GM18909 (cell line): ENCODE data around the gene MIER1.
"Not testable (repeated sequence)": the region's sequence is repeated elsewhere in the genome, so short reads cannot be mapped to it uniquely, and the experiment has no call there.

Source experiments
- ATAC-seq: cut with Tn5 transposase; IDR thresholded peaks from one replicate; pipeline ENCODE4 v1.9.1; 2021; ENCODE audit warnings: mild to moderate bottlenecking; ENCODE audit not compliant: unreplicated experiment, poor library complexity

Gene MIER1

GRCh38 chr1:66937529-66938234, 12.9 kb downstream of the MIER1 start:
- no peak for ATAC-seq

GRCh38 chr1:66938613-66939012, 13.8 kb downstream of the MIER1 start:
- no peak for ATAC-seq

DNA sequence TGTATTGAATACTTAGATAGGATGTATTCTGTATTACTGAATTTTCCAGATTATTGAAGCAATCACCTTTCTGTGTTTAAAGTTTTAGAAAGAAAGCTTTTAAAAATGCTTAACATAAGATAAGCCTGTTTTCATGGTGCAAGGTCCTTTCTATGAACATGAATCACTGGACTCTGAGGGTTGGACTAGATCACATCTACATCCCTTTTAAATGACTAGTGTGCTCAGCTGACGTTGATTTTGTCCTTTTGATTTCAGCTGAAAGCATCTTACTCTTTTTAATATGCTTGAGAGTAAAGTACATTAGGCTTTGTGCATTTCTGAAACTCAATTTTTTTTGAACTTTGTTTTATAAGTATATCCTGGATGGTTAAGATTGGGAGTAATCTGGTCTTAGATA, 16.2 kb downstream of the MIER1 start:
- ATAC-seq = no peak

- no peak for ATAC-seq
Measured at GRCh38 chr1:66943361-66943969, 18.7 kb downstream of the MIER1 start.

GRCh38 chr1:66944330-66945274, 19.8 kb downstream of the MIER1 start:
- no peak for ATAC-seq

GRCh38 chr1:66945316-66945715, 20.5 kb downstream of the MIER1 start:
- no peak for ATAC-seq

GRCh38 chr1:66947267-66947666, 22.5 kb downstream of the MIER1 start:
- no peak for ATAC-seq

DNA sequence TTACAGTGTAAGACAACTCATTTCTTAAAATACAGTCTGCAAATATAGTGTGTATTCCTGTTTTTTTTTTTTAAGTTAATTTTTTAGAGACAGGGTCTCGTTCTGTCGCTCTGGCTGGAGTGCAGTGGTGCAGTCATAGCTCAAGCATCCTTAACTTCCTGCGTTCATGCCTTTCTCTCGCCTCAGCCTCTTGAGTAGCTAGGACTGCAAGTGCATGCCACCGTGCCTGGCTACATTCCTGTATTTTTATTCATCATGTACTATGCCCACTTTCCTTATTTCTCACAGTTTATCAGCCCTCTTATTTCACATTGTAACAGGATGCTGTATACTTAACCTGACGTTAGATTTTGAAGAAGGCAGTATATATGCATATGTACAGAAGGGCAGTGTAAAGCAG, 26.7 kb downstream of the MIER1 start:
- no peak for ATAC-seq

DNA sequence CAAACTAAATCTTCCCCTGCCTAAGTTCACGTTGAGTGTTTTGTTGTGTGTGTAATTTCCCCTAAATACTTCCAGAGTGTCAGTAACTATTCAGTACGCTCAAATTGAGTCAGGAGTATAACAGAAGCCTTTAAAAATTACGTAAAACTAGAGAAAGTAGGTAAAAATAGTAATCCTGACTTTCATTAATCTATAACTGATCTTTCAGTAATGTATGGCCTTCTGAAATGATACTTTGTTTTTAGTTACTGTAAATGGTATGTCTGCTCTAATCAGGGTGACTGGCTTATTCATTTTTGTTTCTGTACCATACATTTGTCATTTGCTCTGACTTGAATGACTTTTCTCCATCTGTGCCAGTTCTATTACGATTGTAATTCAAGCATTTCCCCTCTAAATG, 29.4 kb downstream of the MIER1 start:
- ATAC-seq = peak; percentile 90

DNA sequence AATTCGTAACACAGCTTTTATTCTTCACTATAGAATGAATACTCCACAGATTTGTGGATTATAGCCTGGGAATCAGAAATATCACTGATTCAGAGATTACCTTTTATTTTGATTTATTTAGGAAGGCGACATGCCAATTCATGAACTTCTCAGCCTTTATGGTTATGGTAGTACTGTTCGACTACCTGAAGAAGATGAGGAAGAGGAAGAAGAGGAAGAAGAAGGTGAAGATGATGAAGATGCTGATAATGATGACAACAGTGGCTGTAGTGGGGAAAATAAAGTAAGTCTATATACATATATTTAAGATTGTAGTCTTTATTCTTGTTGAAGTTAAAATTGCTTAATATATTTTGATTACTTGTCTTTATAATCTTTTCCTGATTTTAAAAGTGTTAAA, 33.1 kb downstream of the MIER1 start:
- no peak for ATAC-seq

GRCh38 chr1:66966188-66966873, 41.5 kb downstream of the MIER1 start:
- not testable (repeated sequence) for ATAC-seq

DNA sequence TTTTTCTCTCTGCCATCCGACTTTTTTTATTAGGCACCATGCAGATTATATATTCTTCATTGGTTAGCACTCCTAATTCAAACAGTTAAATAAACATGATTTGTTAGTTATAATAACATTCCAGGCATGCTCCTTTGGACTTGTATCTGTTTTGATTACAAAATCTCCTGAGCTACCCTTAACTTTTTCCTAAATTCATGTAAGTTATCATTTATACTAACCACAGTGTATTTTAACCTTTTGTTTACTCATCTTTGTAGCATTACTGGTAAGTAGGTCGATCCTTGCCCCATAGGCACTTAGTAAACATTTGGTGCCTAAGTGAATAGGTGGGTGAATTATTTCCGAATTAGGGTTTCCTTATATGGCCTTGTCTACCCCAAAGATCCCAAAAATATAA, 43.8 kb downstream of the MIER1 start:
- ATAC-seq = no peak

- ATAC-seq = no peak
Measured at GRCh38 chr1:66978201-66978600, 53.4 kb downstream of the MIER1 start.

- ATAC-seq = not testable (repeated sequence)
Measured at GRCh38 chr1:66979621-66980020, 54.8 kb downstream of the MIER1 start.

DNA sequence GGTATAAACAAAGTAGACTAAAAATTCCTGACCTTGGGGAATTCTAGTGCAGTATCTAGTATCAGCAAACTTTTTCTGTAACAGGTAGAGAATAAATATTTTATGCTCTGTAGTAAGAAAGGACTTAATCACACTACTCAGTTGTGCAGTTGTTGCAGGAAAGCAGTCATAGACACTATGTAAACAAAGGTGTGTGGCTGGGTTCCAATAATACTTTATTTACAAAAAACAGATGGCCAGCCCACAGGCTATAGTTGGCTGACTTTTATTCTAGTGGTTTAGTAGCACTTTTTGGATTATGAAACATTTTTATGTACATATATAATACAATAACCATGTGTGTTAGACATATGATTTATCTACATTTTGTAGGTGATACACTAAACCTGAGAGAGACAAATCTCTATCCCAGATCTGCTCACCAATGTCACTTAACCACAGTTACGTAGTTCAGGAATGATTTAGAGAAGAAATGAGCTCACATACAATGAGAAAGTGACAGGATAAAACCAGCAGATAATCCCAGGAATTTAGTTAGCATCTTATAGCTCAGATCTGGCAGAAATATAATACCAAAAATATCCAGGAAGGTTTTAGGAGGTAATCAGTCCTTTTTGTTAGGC, 56.1 kb downstream of the MIER1 start:
- no peak for ATAC-seq

GRCh38 chr1:66981679-66982078, 56.9 kb downstream of the MIER1 start:
- no peak for ATAC-seq

- ATAC-seq = peak; percentile 73
Measured at GRCh38 chr1:66982561-66983260, 57.9 kb downstream of the MIER1 start.

DNA sequence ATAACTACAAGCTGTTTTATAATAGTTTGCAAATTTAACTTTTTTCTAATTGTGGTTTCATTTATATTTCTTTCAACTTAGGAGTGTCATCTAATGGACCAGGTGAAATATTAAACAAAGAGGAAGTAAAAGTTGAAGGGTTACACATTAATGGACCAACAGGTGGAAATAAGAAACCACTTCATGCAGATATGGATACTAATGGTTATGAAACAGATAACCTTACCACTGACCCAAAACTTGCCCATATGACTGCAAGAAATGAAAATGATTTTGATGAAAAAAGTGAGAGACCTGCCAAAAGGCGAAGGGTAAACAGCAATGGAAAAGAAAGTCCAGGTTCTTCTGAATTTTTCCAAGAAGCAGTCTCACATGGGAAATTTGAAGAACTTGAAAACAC, 59.7 kb downstream of the MIER1 start:
- ATAC-seq = peak; percentile 89

GRCh38 chr1:66985835-66986234, 61.0 kb downstream of the MIER1 start:
- no peak for ATAC-seq
